ENCODE data around the gene PTGIS. TPM values are rescaled to one million over a fixed set of nuclear protein-coding genes. Genes with fewer than 3 reads are reported as not detected.

Gene PTGIS
- total RNA-seq, 1 donor from 2014 or later, result 72.1 TPM

- Mint-ChIP-seq H3K36me3 (ENCODE audit: unreplicated experiment) (peaks cover 17% of the 10 kb centered on the region), H3K9me3 (ENCODE audit: unreplicated experiment) (no peaks in the 10 kb centered on the region), H3K4me3 (ENCODE audit: unreplicated experiment) (no peak overlapping the region), H3K27ac (ENCODE audit: unreplicated experiment) (peak overlapping the region; percentile 37), H3K4me1 (ENCODE audit: unreplicated experiment) (peaks cover 79% of the 10 kb centered on the region), H3K27me3 (ENCODE audit: unreplicated experiment) (peaks cover 3% of the 10 kb centered on the region)
- DNase-seq (ENCODE audit: extremely low spot score, unreplicated experiment), result no peak
- TF ChIP-seq CTCF (IDR thresholded peaks at IDR 0.05), result no peak
Observed at GRCh38 chr20:49559411-49560081, 8.4 kb downstream of the PTGIS start.

- Mint-ChIP-seq H3K9me3 (ENCODE audit: unreplicated experiment) (no peaks in the 10 kb centered on the region), H3K4me1 (ENCODE audit: unreplicated experiment) (peaks cover 73% of the 10 kb centered on the region), H3K36me3 (ENCODE audit: unreplicated experiment) (peaks cover 19% of the 10 kb centered on the region), H3K27ac (ENCODE audit: unreplicated experiment) (peak overlapping the region; percentile 37), H3K27me3 (ENCODE audit: unreplicated experiment) (peaks cover 3% of the 10 kb centered on the region), H3K4me3 (ENCODE audit: unreplicated experiment) (no peak overlapping the region)
- DNase-seq (ENCODE audit: extremely low spot score, unreplicated experiment), result no peak
- no peak for TF ChIP-seq CTCF (IDR thresholded peaks at IDR 0.05)
Observed at GRCh38 chr20:49558826-49559225, 9.1 kb downstream of the PTGIS start.

- DNase-seq (ENCODE audit: extremely low spot score, unreplicated experiment), result no peak
- Mint-ChIP-seq H3K9me3 (ENCODE audit: unreplicated experiment) (no peaks in the 10 kb centered on the region), H3K27ac (ENCODE audit: unreplicated experiment) (peak overlapping the region; percentile 81), H3K27me3 (ENCODE audit: unreplicated experiment) (peaks cover 3% of the 10 kb centered on the region), H3K4me1 (ENCODE audit: unreplicated experiment) (peaks cover 67% of the 10 kb centered on the region), H3K4me3 (ENCODE audit: unreplicated experiment) (no peak overlapping the region), H3K36me3 (ENCODE audit: unreplicated experiment) (peaks cover 19% of the 10 kb centered on the region)
- no peak for TF ChIP-seq CTCF (IDR thresholded peaks at IDR 0.05)
Observed at GRCh38 chr20:49557449-49557848, 10.5 kb downstream of the PTGIS start.

GRCh38 chr20:49556621-49557020, 11.3 kb downstream of the PTGIS start:
- peaks cover 3% of the 10 kb centered on the region for H3K27me3 Mint-ChIP-seq (ENCODE audit: unreplicated experiment)
- H3K4me3 Mint-ChIP-seq (ENCODE audit: unreplicated experiment), result no peak overlapping the region
- H3K9me3 Mint-ChIP-seq (ENCODE audit: unreplicated experiment), result no peaks in the 10 kb centered on the region
- no peak for DNase-seq (ENCODE audit: extremely low spot score, unreplicated experiment)
- no peak for TF ChIP-seq CTCF (IDR thresholded peaks at IDR 0.05)
- H3K4me1 Mint-ChIP-seq (ENCODE audit: unreplicated experiment), result peaks cover 67% of the 10 kb centered on the region
- peak overlapping the region; percentile 81 for H3K27ac Mint-ChIP-seq (ENCODE audit: unreplicated experiment)
- H3K36me3 Mint-ChIP-seq (ENCODE audit: unreplicated experiment), result peaks cover 19% of the 10 kb centered on the region

GRCh38 chr20:49549801-49550551, 18.0 kb downstream of the PTGIS start:
- Mint-ChIP-seq H3K4me3 (ENCODE audit: unreplicated experiment) (no peak overlapping the region), H3K9me3 (ENCODE audit: unreplicated experiment) (no peaks in the 10 kb centered on the region), H3K4me1 (ENCODE audit: unreplicated experiment) (peaks cover 23% of the 10 kb centered on the region), H3K36me3 (ENCODE audit: unreplicated experiment) (peaks cover 20% of the 10 kb centered on the region), H3K27me3 (ENCODE audit: unreplicated experiment) (no peaks in the 10 kb centered on the region), H3K27ac (ENCODE audit: unreplicated experiment) (no peak overlapping the region)
- no peak for TF ChIP-seq CTCF (IDR thresholded peaks at IDR 0.05)
- DNase-seq (ENCODE audit: extremely low spot score, unreplicated experiment), result no peak

Measured in osteocyte (in vitro differentiated cells).